GM12872 (cell line): ENCODE results near the gene CDH12.

Source experiments
- CTCF ChIP-seq: IDR thresholded peaks from 3 replicates; pipeline ENCODE4 v1.5.1; 2011; ENCODE audit warnings: low read depth, mild to moderate bottlenecking, low read length, moderate library complexity; ENCODE audit not compliant: insufficient read depth

The CDH12 gene

GRCh38 chr5:21704974-21705668 lies 1148.0 kb downstream of the CDH12 start:
- TF ChIP-seq CTCF = no peak

- TF ChIP-seq CTCF = no peak
These were observed 1151.8 kb downstream of the CDH12 start for GRCh38 chr5:21701317-21701716.
